Superior temporal gyrus (tissue), 1 donor: Measurements from ENCODE around the gene GUCY2D.
"Not testable (repeated sequence)": the region's sequence is repeated elsewhere in the genome, so short reads cannot be mapped to it uniquely, and the experiment has no call there.

Experiments
- DNase-seq: peaks from one replicate; pipeline ENCODE4 v3.0.0-alpha.2; 2016; ENCODE audit errors: extremely low spot score

Gene GUCY2D

DNA sequence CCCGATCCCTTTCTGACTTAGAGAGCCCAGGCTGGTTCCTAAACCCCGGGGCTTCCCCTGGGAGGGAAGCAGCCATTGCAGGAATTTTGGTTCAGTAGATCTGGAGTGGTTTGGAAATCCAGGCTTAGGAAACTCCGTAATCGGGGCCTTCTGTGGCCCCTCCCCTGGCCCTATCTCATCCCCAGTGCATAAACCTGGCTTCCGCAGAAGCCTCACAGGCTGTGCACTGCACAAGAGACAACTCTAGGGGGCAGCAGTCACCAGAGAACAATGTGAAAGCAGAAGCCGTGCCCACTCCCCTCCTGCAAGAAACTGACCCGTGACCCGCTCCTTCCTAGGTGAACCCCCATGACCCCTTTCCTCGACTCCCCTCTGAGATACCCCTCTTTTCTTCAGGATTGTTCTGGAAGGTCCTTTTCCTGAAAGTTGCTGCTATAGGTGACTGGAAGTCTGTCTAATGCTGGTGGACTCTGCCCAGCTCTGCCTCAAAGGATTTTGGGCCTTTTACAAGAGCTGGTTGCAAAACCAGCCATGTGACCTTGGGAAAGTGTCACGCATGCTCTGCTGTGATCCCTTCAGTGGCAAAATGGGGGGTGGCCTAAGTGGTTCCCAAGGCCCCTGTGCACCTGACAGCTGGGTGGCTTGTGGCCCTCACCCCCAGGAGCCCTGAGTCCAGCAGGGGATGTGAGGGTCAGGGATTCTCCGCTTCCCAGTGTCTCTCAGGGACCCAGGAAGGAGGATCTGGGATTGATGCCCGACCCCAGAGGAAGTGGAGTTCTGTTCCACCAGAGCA lies 14.4 kb downstream of the GUCY2D start:
- DNase-seq: peak; percentile 50

DNA sequence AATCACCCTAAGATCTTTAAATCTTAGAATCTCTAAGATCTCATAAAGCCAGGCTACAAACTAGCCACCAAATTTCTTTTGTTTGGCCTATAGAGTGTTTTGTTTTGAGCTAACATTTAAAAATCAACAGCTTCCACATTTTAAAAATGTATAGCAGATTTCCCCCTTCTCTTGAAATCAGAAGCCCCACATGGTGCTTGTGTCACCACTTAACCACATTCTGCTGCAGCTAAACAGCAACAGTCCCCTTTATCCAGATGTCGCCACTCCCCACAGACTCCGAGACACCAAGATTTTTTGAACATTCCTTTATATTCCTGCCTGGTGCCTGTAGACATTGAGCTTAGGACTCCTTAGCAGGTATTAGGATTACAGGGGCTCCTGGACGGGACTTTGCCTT lies 16.0 kb downstream of the GUCY2D start:
- no peak for DNase-seq

DNA sequence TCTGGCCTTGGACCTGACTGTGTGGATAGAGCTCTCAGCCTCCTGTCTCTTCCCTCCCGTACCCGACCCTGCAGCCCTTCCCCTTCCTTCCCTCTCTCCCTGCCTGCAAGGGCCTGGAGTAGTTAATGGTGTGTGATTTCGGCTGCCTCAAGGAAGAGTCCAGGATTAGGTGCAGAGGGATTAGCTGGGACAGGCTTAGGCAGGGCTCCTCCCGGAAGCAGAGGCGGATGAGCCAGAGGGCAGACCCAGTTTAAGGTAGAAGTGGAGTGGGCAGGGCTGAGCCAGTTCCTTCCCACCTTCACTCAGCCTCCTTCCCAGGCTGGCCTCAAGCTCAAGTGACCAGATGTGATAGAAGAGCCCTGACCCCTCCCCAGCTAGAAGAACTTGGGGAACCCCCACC lies 16.8 kb downstream of the GUCY2D start:
- DNase-seq: no peak

DNA sequence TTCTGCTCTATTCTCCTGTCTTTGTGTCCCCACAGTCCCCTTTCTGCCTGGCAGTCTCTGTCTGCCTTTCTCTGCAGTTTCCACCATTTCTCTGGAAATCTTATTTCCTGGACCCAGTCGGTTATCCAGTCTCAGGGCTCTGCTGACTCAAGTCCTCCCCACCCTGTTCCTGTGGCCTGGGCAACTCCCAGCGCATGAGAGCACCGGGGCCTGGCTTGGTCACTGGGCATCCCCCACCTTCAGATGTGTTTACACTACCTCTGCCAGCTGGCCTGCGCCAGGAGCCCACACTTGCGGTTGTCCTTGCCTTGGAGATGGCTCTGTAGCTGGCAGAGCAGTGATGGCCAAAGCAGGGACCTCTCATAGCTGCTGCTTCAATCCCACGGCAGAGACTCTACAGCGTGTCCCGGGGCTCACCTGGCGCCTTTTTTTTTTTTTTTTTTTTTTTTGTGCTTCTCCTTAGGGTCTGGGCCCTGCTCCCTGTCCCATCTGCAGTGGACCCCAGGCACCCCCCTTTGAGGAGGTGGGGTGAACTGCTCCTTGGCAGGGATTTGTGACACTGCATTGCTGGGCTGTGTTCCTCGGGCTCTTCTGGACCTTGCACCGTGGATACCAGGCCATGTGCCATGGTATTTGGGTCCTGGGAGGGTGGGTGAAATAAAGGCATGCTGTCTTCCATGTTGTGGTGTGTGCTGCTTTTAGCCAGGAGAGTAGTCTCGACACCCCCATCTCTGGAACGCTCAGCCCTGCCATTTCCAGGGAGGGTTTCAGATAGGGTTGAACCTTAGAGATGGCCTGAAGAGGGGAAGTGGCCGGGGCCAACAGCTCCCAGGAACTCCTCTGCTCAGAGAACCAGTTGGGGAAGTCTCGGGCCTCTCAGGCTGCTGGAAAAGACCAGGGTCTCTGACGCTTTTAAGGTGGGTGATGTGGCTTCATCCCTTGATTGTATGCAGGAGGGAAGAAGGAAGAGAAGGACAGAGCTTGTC lies 17.5 kb downstream of the GUCY2D start:
- no peak for DNase-seq

DNA sequence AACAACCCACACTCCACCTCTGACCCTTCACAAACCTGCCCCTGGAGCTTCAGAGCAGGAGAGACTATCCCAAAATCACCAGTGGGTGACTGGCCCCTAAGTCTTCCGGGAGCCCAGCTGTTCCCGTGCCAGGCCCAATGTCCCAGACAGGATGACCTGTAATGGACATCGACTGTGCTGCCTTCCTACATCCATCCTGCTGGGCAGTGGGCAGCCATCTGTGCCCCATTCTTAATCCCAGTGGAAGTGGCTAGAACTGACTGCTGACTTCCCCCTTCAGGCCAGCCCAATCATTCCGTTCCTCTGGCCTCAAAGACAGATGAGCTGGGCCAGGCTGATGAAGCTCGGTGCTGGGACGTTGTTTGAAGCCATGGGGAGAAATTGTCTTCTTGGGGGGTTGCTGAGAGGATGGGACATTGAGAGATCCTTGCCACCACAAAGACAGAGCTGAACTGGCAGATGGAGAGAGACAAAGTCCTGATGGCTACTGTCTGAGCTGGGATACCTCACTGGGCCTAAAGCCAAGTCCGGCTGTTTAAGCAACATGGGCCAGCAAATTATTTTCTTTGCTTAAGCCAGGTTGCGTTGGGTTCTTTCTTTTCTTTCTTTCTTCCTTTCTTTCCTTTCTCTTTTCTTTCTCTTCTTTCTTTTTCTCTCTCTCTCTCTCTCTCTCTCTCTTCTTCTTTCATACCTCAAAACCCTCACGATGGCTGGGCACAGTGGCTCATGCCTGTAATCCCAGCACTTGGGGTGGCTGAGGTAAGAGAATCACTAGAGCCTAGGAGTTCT lies 18.6 kb downstream of the GUCY2D start:
- DNase-seq: no peak

DNA sequence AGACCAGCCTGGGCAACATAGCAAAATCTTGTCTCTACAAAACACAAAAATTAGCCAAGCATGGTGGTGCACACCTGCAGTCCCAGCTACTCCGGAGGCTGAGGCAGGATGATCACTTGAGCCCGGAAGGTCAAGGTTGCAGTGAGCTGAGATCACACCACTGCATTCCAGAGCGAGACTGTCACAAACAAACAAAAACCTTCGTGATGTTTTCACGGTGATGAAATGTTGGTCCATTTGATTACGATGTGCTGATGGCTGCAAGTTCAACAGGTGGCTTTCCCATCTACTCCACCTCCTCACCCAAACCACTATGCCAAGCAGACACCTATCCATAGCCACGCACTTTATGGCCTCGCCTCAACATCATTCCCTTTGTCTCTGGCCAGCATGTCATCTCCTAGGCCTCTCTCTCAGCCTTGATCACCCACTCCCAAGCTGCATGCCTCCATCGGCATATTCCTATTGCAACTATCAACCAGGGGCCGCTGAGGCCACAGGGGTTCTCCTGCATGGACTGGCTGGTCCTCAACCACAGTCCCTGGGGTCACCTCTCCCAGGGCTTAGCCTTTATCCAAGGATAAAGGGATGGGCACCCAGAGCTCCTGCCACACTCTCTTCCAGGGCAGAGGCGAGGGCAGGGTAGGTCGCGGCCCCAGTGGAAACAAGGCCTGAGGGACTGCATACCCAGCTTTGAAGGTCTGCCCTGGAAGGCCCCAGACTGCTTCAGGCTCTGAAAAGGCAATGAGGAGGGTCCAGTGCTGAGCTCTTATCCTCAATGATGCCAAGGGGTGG lies 19.3 kb downstream of the GUCY2D start:
- DNase-seq: no peak

DNA sequence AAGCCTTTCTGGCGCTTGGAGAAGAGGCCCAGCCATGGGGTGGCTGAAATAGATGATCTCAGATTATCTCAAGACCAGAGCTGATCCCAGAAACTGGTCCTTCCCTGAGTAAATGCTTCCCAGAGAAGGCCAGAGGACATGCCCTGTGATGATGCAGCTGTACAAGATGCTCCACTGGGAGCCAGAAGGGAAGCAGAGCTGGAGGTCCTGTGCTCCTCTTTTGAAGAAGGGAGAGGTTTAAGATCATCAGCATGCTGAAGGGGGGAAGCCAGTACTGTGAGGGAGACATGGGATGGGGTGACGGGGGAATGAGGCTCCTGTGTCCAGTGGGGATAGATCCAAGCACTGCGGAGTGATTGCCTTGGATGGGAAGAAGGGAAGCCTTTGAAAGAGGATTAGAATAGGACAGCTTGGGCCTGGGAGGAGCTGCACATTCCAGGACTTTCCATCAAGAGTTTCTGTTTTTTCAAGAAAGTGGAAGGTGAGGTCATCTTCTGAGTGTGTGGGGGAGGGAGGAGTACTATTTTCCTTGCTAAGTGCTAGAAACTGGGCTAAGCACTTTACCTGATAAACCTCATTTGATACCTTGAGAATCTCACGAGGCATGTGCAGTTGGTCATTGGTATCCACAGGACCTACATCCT lies 20.1 kb downstream of the GUCY2D start:
- no peak for DNase-seq

DNA sequence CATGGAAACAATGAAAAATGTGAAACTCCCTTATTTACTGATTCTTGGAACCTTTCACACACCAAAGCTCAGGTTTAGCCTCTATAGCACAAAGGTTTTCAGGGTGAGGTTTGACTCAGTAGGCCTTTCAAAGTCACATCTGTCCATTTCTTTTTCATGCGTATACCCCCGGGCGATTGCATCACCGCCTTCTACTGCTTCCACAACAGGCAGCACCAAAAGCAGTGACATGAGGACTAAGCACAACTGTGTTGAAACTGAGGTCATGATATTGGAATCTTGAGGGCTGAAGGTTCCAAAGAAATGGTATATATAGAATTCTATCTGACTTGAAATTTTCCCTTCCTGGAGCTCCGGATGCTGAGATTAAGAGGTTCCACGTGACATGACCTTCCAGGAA lies 21.7 kb downstream of the GUCY2D start:
- DNase-seq: not testable (repeated sequence)

DNA sequence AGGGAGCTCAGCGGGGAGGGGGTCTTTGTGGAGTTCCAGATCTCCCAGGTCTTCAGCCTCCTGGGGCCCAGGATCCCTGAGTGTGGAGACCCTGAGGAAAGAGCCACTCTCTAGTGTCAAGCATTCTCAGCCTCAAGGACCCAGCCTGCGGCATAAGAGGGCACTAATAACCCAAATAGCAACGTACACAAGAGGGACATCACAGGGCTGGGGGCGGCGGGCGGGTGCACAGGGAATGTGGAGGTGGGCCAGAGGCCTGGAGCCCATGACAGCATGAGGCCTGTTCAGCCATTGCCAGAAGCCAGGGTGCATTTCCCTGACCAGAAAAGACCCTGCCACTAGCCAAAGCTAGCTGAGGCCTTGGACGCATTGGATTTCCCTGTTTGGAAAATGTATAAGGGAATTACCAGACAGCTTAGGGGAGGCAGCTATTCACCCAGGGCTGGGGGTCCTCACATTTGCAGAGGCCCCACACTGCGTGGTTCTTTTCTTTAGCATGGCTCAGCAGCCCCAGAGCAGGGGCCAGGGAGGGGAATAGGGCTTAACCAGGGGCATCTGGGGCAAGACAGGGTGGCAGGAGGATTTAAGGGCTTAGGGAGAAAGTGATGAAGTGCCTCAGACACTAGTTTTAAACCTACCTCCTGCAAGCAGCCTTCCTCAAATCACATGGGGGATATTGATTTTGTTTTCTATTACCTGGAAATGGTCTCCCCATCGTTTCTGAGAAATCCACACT lies 22.9 kb downstream of the GUCY2D start:
- DNase-seq: no peak

DNA sequence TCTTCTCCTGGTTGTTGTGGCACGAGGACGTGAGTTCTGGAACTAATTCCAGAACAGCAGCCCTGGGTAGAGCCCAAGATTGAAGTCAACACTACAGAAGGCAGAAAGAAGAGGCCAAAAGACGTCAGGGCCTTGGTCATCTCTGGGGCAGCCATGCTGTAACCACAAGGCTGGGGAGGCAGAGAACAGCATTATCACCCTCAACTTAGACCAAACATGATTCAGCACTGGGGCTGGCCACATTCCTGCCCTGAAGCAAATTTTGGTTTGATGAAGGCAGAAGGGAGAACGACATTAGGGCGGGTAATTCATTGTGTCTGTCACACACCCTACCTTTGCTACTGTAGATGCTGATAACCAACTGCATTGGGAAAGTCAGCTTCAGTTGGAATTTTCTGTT lies 26.7 kb downstream of the GUCY2D start:
- DNase-seq: no peak

DNA sequence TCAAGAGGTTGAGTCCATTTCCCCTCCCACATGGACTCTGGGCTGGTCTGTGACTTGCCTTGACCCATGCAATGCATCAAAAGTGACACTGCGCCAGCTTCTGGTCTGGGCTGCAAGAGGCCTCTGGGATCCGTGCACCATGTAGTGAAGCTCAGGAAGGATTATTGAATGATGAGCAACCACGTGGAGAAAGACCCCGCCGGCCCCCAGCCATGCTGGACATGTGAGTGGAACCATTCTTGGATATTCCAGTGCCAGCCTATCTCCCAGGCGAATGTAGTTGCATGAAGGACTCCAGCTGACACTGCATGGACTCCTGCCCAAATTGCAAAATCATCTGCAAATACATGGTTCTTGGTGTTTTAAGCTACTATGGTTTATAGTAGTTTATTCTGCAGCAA lies 28.8 kb downstream of the GUCY2D start:
- DNase-seq: no peak

DNA sequence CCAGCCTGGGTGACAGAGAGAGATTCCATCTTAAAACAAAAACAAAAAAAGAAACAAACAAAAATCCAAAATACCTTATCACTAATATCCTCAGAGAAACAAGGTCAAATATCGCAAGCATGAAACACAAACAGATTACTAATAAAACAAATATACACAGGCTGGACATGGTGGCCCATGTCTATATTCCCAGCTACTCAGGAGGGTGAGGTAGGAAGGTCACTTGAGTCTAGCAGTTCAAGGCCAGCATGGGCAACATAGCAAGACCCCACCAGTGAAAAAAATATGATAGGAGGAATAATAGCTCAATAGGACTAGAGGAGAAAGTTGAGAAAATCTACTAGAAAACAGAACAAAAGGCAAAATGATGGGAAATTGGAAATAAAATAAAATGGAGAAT lies 29.5 kb downstream of the GUCY2D start:
- no peak for DNase-seq

DNA sequence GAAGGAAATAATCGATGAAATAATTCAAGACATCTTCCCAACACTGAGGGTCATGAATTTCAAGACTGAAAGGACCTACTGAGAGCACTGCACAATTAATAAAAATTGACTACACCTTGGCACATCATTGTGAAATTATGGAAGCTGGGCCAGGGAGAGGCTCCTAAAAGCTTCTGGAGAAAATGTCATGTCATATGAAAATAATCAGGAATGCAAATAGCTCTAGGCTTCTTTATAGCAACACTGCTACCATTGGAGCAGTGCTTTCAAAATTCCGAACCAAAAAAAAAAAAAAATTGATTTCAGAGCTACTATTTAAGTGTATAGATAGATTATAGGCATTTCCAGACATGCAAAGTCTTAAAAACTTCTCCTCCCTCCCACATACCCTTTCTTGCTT lies 30.0 kb downstream of the GUCY2D start:
- DNase-seq: no peak

DNA sequence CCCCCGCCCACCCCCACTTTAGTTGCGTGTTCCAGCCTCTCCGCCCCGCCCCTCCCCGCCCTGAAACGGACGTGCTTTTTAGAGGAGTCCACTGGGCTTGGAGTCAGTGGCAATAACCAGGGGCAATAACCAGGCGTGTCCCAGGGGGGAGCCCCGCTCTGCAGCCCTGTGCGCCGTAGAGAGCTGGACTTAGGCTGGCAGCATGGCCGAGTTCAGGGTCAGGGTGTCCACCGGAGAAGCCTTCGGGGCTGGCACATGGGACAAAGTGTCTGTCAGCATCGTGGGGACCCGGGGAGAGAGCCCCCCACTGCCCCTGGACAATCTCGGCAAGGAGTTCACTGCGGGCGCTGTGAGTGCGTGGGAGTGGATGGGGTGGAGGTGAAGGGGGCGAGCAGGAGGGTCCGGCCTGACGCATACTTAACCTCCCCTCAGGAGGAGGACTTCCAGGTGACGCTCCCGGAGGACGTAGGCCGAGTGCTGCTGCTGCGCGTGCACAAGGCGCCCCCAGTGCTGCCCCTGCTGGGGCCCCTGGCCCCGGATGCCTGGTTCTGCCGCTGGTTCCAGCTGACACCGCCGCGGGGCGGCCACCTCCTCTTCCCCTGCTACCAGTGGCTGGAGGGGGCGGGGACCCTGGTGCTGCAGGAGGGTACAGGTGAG lies 36.7 kb downstream of the GUCY2D start, which contains the start of gene ALOX15B:
Gene ALOX15B (plus strand): TSS at position 106 of the 657 bp plus-strand sequence. CDS start 97 bp downstream, at position 203.
- no peak for DNase-seq

DNA sequence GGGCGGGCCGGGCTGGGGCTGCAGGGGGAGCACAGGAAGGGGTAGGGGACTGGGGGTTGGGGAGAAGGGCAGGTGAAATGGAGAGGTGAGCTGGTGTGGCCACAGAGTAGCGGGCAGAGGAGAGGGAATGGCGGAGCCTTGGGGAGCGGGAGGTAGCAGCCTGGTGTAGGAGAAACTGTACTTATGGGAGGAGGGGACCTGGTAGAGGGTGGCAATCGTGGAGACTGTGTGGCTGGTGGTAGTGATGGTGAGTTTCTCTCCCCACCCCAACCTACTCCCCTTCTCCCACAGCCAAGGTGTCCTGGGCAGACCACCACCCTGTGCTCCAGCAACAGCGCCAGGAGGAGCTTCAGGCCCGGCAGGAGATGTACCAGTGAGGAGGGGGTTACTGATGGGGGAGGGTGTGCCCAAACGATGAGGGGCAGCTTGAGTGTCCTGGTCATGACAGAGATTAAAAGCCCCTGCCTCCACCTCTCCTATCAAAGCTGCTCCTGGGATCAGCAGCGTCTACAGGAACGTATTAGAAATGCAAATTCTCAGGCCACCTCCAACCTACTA lies 37.3 kb downstream of the GUCY2D start:
- DNase-seq: no peak

DNA sequence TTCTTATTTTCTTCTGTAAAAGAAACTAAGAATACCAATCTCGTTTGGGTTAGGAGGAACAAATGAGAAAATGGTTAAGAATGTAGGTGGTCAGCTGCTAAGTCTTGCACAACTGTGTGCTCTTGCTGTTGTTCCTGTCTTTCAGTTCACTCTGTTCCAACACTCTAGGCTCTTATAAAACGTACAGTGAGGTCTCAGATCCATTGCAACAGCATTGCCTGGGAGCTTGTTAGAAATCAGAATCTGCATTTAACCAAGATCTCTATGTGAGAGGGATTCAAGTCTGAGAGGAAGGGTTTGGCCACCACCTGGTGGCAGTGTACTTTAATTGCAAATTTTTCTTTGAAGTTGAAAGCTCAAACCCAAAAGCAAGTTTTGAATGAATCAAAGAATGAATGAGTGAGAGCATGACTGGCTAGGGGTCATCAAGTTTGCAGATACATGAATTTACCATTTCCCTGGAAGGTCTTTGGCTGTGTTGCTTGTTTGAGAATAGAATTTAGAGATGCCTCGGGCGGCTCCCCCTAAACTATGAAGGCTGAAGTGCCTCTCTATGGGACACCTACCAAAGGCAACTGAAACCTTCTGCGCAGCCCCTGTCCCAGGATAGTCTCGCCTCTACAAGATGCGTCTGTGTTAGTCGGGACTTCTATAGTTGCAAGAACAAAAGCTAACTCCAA lies 39.0 kb downstream of the GUCY2D start:
- peak; percentile 77 for DNase-seq

DNA sequence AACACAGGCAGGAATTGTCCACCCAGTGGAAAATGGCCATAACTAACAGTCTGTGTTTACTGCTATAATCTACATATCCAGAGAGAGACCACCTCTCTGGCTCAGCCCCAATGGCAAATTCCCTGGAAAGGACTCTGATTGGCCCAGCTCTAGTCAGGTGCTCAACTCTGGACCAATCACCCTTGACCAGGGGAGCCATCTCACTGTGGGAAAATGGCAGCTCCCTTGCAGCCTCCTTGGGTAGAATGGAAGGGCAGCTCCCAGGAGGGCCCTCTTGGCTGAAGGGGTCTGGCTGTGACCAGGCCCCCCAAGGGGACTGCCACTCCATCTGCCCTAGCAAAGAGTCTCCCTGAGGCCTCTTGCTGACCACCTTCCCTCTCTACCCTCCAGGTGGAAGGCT lies 39.6 kb downstream of the GUCY2D start:
- DNase-seq: no peak
